Endothelial cell of umbilical vein (primary cell): Measurements from ENCODE around the gene MPPE1. TPM values are rescaled to one million over a fixed set of nuclear protein-coding genes. Genes with fewer than 3 reads are reported as not detected.

Experiments
- BruUV-seq: library from RNA; stranded (reverse); fragments of 400-500 nt; replicated peaks from 2 replicates; lab custom pipeline; 2021; lab: Mats Ljungman, UMichigan
- CTCF ChIA-PET: fragments of 300-600, 350-600 bp; sonication (Branson Sonifier 250); formaldehyde crosslinking; loops from one replicate; lab custom pipeline; 2021; ENCODE audit warnings: antibody characterized with exemption, inconsistent platforms; lab: Charles Lee
- POLR2A ChIA-PET: fragments of 300-600, 350-600 bp; sonication (Branson Sonifier 250); formaldehyde crosslinking; loops from one replicate; lab custom pipeline; 2021; ENCODE audit warnings: antibody characterized with exemption, inconsistent platforms; lab: Charles Lee
- DNase-seq: peaks from one replicate; pipeline ENCODE4 v3.0.0-alpha.2; 2011; ENCODE audit warnings: low read depth, low spot score
- FAIRE-seq: peaks from 2 replicates; lab custom pipeline; 2011; peaks lifted over from hg19 to GRCh38; lab: Jason Lieb, UNC
- H2AFZ ChIP-seq: 2 replicates; pipeline ENCODE4 v1.6.0; 2012; ENCODE audit warnings: low read depth, low read length, control low read depth, inconsistent platforms
- H3K27ac ChIP-seq: 2 replicates; pipeline ENCODE4 v1.5.1; 2011; ENCODE audit warnings: low read depth, mild to moderate bottlenecking, control low read depth, low read length, moderate library complexity; ENCODE audit not compliant: insufficient read depth
- H3K27me3 ChIP-seq, 2 experiments: 2 replicates each; pipeline versions ENCODE4 v1.6.0 to v1.6.1; 2011; ENCODE audit warnings: low read length in 2 of 2, mixed read lengths in 1 of 2; ENCODE audit not compliant: control insufficient read depth in 2 of 2, insufficient read depth in 2 of 2
- H3K36me3 ChIP-seq, 2 experiments: 2 replicates in 1 of 2; 3 replicates in 1 of 2; pipeline ENCODE4 v1.5.1; 2011; ENCODE audit warnings: low read length in 2 of 2, mild to moderate bottlenecking in 1 of 2, moderate library complexity in 1 of 2; ENCODE audit not compliant: control insufficient read depth in 2 of 2, insufficient read depth in 2 of 2; ENCODE audit errors: extremely low read depth in 1 of 2
- H3K4me1 ChIP-seq: 3 replicates; pipeline ENCODE4 v1.5.1; 2011; ENCODE audit warnings: mild to moderate bottlenecking, low read length; ENCODE audit not compliant: control insufficient read depth, insufficient read depth; ENCODE audit errors: extremely low read depth
- H3K4me2 ChIP-seq: 2 replicates; pipeline ENCODE4 v1.6.1; 2011; ENCODE audit warnings: low read length, control low read depth, mixed read lengths; ENCODE audit not compliant: insufficient read depth
- H3K4me3 ChIP-seq, 3 experiments: fragments of 200-600 bp in 1 of 3; sonication (generic), shearing (Covaris generic) in 1 of 3; replicated peaks in 1 of 3; 2 replicates each; pipeline ENCODE4 v1.5.1; 2011 to 2016; ENCODE audit warnings: control low read depth in 3 of 3, low read length in 3 of 3, mild to moderate bottlenecking in 2 of 3, inconsistent platforms in 1 of 3, low read depth in 1 of 3, moderate library complexity in 1 of 3; ENCODE audit not compliant: insufficient read depth in 1 of 3
- H3K79me2 ChIP-seq: 2 replicates; pipeline ENCODE4 v1.6.0; 2012; ENCODE audit warnings: low read length, inconsistent platforms; ENCODE audit not compliant: control insufficient read depth, insufficient read depth
- H3K9ac ChIP-seq: replicated peaks from 2 replicates; pipeline ENCODE3; 2011; ENCODE audit warnings: low read length, control low read depth; ENCODE audit not compliant: insufficient read depth; ENCODE audit errors: extremely low read depth
- H3K9me1 ChIP-seq: replicated peaks from 3 replicates; pipeline ENCODE4 v1.6.0; 2011; ENCODE audit warnings: mild to moderate bottlenecking, low read length; ENCODE audit not compliant: control insufficient read depth, insufficient read depth; ENCODE audit errors: extremely low read depth
- H3K9me3 ChIP-seq: replicated peaks from 2 replicates; pipeline ENCODE4 v1.5.1; 2012; ENCODE audit warnings: low read length, inconsistent platforms; ENCODE audit not compliant: control insufficient read depth, insufficient read depth
- H4K20me1 ChIP-seq: replicated peaks from 2 replicates; pipeline ENCODE3; 2011; ENCODE audit warnings: mild to moderate bottlenecking, low read length; ENCODE audit not compliant: control insufficient read depth, insufficient read depth; ENCODE audit errors: extremely low read depth
- CTCF ChIP-seq, 2 donors: IDR thresholded peaks; 1 replicate in 1 of 2; 2 replicates in 1 of 2; pipeline ENCODE4 v1.5.1; 2011; ENCODE audit warnings: low read length in 2 of 2, mild to moderate bottlenecking in 2 of 2, moderate library complexity in 2 of 2, control low read depth in 1 of 2, inconsistent platforms in 1 of 2, low read depth in 1 of 2; ENCODE audit not compliant: insufficient read depth in 1 of 2; ENCODE audit errors: extremely low read depth in 1 of 2
- EZH2 ChIP-seq: IDR thresholded peaks from 2 replicates; pipeline ENCODE4 v1.6.1; 2012; ENCODE audit warnings: borderline replicate concordance, low read depth, mild to moderate bottlenecking, moderate library complexity, low read length, inconsistent platforms; ENCODE audit not compliant: severe bottlenecking
- FOS ChIP-seq: IDR thresholded peaks from 2 replicates; pipeline ENCODE4 v1.6.1; 2011; ENCODE audit warnings: mild to moderate bottlenecking, low read length, moderate library complexity, borderline replicate concordance; ENCODE audit not compliant: insufficient read depth
- GATA2 ChIP-seq: IDR thresholded peaks from 2 replicates; pipeline ENCODE4 v1.7.0; 2011; ENCODE audit warnings: low read depth, mild to moderate bottlenecking, moderate library complexity, mixed read lengths, low read length; ENCODE audit not compliant: insufficient read length, insufficient read depth
- JUN ChIP-seq: IDR thresholded peaks from 2 replicates; pipeline ENCODE4 v1.6.1; 2011; ENCODE audit warnings: borderline replicate concordance, low read depth; ENCODE audit not compliant: insufficient read length, insufficient read depth
- MAX ChIP-seq: IDR thresholded peaks from 2 replicates; pipeline ENCODE4 v1.6.1; 2011; ENCODE audit not compliant: insufficient read depth, insufficient read length
- MYC ChIP-seq: IDR thresholded peaks from one replicate; pipeline ENCODE4 v1.6.1; 2011; ENCODE audit warnings: mild to moderate bottlenecking, low read depth, low read length
- POLR2A ChIP-seq: IDR thresholded peaks from 2 replicates; pipeline ENCODE4 v1.6.1; 2012; ENCODE audit warnings: low read depth, mild to moderate bottlenecking, control low read depth, low read length
- POLR2AphosphoS5 ChIP-seq: IDR thresholded peaks from 2 replicates; pipeline ENCODE4 v1.6.1; 2012; ENCODE audit warnings: low read depth, mild to moderate bottlenecking, control low read depth, low read length, moderate library complexity; ENCODE audit not compliant: insufficient read depth
- dilution Hi-C: fragments of 300-500 bp; cut with MboI; formaldehyde crosslinking; loops from one replicate; pipeline ENCODE4 v1.15.0; 2019; ENCODE audit warnings: low sequenced_read_pairs; ENCODE audit not compliant: extremely low pct_ligation_motif_present
- intact Hi-C: fragments of 100-400 bp; cut with micrococcal nuclease; formaldehyde crosslinking; loops from one replicate; pipeline ENCODE4 v1.10.0; 2022
- polyA plus RNA-seq, 4 experiments: library from polyadenylated mRNA; depleted of rRNA in 3 of 4; stranded (reverse) in 3 of 4; unstranded in 1 of 4; fragments of >200 nt; gene quantifications; 2 replicates each; pipeline versions ENCODE4 v1.2.1 to v1.2.3, GENCODE V29; 2011 to 2012; ENCODE audit warnings: missing spikeins in 1 of 4
- total RNA-seq: library from RNA; stranded (reverse); gene quantifications from 2 replicates; pipeline ENCODE4 v1.2.3, GENCODE V29; 2021

Gene MPPE1
- total and polyA plus RNA-seq, 2 donors (not counting 3 experiments of a cell fraction or from before 2014, with no cell fraction given) = 13.4 to 30.6 TPM

- dilution Hi-C loops = no loop called here
Measured at GRCh38 chr18:11864471-11864870, 43.6 kb downstream of the MPPE1 start.

More at GRCh38 chr18:11864471-11864870, 43.6 kb downstream of the MPPE1 start:
- H3K4me1 ChIP-seq = peaks cover 11% of the 10 kb centered on the region
- TF ChIP-seq POLR2A (no peak), FOS (no peak), JUN (no peak), POLR2AphosphoS5 (no peak), MYC (no peak), MAX (no peak), GATA2 (no peak), CTCF (IDR thresholded peaks at IDR 0.05; ENCODE audit: extremely low read depth in 1 of 2, insufficient read depth in 1 of 2, low read depth in 1 of 2, low read length in 2 of 2) (no peak), EZH2 (no peak)
- no peaks in the 10 kb centered on the region for H3K27me3 ChIP-seq
- no peak overlapping the region for H3K9ac ChIP-seq
- no peak overlapping the region for H2AFZ ChIP-seq
- H3K27ac ChIP-seq = no peak overlapping the region
- ChIA-PET POLR2A (no interaction called here), CTCF (no interaction called here)
- FAIRE-seq (no peak), DNase-seq (no peak)
- H4K20me1 ChIP-seq = no peaks in the 10 kb centered on the region
- H3K36me3 ChIP-seq = no peaks in the 10 kb centered on the region
- intact Hi-C loops = no loop called here
- no peak overlapping the region for H3K4me3 ChIP-seq
- BruUV-seq = no TSS peak
- no peaks in the 10 kb centered on the region for H3K9me1 ChIP-seq
- no peaks in the 10 kb centered on the region for H3K79me2 ChIP-seq
- H3K9me3 ChIP-seq = no peaks in the 10 kb centered on the region
- H3K4me2 ChIP-seq = no peak overlapping the region
